Neutrophil (primary cell): ENCODE measurements around the gene PRDM16.

ENCODE experiments used
- H3K27ac ChIP-seq: fragments of 200-600 bp; sonication (generic); 2 replicates; pipeline ENCODE4 v1.5.1; 2016; ENCODE audit warnings: mild to moderate bottlenecking, moderate library complexity
- H3K27me3 ChIP-seq: fragments of 200-600 bp; sonication (generic); 2 replicates; pipeline ENCODE4 v1.6.0; 2016; ENCODE audit warnings: mild to moderate bottlenecking
- H3K36me3 ChIP-seq: fragments of 200-600 bp; sonication (generic); 2 replicates; pipeline ENCODE4 v1.5.1; 2017
- H3K4me1 ChIP-seq, 2 experiments: fragments of 200-600 bp in 1 of 2; sonication (generic) in 1 of 2; 1 replicate in 1 of 2; 2 replicates in 1 of 2; pipeline versions ENCODE4 v1.5.1 to v1.6.1; 2013 to 2016; ENCODE audit warnings: low read depth in 1 of 2, low read length in 1 of 2, mild to moderate bottlenecking in 1 of 2, moderate library complexity in 1 of 2; ENCODE audit not compliant: control insufficient read depth in 1 of 2, insufficient read depth in 1 of 2
- H3K4me3 ChIP-seq, 2 experiments: fragments of 200-600 bp in 1 of 2; sonication (generic) in 1 of 2; 1 replicate in 1 of 2; 2 replicates in 1 of 2; pipeline ENCODE4 v1.5.1; 2013 to 2016; ENCODE audit warnings: low read depth in 1 of 2, low read length in 1 of 2, mild to moderate bottlenecking in 1 of 2, moderate library complexity in 1 of 2
- H3K9me3 ChIP-seq: fragments of 200-600 bp; sonication (generic); 2 replicates; pipeline ENCODE4 v1.5.1; 2016
- CTCF ChIP-seq: fragments of 200-600 bp; sonication (generic); IDR thresholded peaks from 2 replicates; pipeline ENCODE4 v1.5.1; 2016; ENCODE audit warnings: antibody characterized with exemption

The PRDM16 gene

GRCh38 chr1:3479511-3480368 lies 410.7 kb downstream of the PRDM16 start:
- Histone ChIP-seq H3K27ac (no peak overlapping the region), H3K36me3 (no peaks in the 10 kb centered on the region), H3K9me3 (no peaks in the 10 kb centered on the region), H3K4me3 (no peak overlapping the region), H3K4me1 (no peaks in the 10 kb centered on the region), H3K27me3 (peaks cover 13% of the 10 kb centered on the region)
- TF ChIP-seq CTCF: no peak

DNA sequence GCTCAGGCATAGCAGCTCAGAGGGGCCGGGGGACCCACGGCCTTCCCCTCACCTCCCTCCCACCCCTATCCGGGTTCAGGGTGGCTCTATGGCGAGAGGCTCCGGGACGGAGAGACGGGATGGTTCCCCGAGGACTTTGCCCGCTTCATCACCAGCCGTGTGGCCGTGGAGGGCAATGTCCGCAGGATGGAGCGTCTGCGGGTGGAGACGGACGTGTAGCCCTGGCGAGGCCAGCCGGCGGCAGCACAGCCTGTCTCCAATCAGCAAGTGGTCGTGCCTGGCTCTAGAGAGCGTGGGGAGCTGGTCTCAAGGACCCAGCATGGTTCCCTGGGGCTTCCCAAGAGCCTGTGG lies 411.3 kb downstream of the PRDM16 start:
- Histone ChIP-seq H3K27me3 (peaks cover 13% of the 10 kb centered on the region), H3K27ac (no peak overlapping the region), H3K36me3 (no peaks in the 10 kb centered on the region), H3K4me1 (no peaks in the 10 kb centered on the region), H3K4me3 (no peak overlapping the region), H3K9me3 (no peaks in the 10 kb centered on the region)
- no peak for TF ChIP-seq CTCF

GRCh38 chr1:3481046-3481445 lies 412.0 kb downstream of the PRDM16 start:
- no peak for TF ChIP-seq CTCF
- H3K4me1 ChIP-seq: no peaks in the 10 kb centered on the region
- no peaks in the 10 kb centered on the region for H3K36me3 ChIP-seq
- H3K27ac ChIP-seq: no peak overlapping the region
- H3K4me3 ChIP-seq: no peak overlapping the region
- H3K9me3 ChIP-seq: no peaks in the 10 kb centered on the region
- peaks cover 13% of the 10 kb centered on the region for H3K27me3 ChIP-seq

DNA sequence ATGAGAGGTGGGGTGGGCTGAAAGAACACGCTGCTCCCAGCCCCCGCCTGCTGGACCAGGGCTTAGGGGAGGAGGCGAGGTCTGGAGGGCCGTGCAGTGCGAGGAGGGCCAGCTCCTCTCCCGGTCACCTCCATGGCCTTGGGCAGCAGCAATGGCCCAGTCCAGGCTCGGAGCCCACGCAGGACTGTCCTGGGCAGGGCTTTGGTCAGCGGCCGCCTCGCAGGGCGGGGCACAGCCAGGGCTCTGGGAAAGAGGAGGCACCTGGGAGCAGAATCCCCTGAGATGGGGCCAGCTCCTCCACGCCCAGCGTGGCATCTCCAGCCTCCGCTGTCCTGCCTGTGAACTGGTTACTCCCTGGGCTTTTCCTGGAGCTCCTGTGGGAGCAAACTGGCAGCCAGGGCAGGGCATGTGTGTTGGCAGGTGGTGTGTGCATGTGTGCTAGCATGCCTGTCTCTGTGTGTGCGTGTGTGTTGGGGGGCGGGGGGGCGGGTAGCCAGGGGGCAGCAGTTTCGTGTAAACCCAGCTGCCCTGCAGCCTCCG lies 412.9 kb downstream of the PRDM16 start:
- Histone ChIP-seq H3K36me3 (no peaks in the 10 kb centered on the region), H3K27ac (no peak overlapping the region), H3K4me1 (no peaks in the 10 kb centered on the region), H3K4me3 (no peak overlapping the region), H3K9me3 (no peaks in the 10 kb centered on the region), H3K27me3 (peaks cover 13% of the 10 kb centered on the region)
- TF ChIP-seq CTCF: no peak

DNA sequence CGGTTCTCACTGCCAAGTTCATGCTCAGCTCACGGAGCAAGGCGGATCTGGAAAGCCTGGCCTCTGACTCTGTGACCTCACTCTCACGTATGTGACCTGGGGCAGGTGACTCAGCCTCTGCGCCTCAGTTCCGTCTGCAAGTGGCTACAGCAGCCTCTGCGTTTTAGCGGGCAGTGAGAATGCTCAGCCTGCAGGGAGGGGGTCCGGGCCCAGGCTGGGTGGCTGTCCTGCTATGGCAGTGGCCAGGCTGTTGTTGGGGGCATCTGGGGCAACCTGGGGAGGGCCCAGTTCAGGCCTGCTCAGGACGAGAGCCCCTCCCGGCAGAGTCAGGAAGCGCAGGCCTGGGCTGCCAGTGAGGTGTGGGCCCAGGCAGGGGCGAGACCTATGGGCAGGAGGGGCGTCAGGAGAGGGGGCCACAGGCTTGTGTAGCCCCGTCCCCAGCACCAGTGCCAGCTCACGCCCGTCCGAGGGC lies 413.4 kb downstream of the PRDM16 start:
- Histone ChIP-seq H3K4me3 (no peak overlapping the region), H3K9me3 (no peaks in the 10 kb centered on the region), H3K36me3 (no peaks in the 10 kb centered on the region), H3K4me1 (no peaks in the 10 kb centered on the region), H3K27ac (no peak overlapping the region), H3K27me3 (peaks cover 13% of the 10 kb centered on the region)
- no peak for TF ChIP-seq CTCF
